ENCODE data around the gene TTC9B. TPM values are rescaled to one million over a fixed set of nuclear protein-coding genes. Genes with fewer than 3 reads are reported as not detected.

TTC9B gene
- total and polyA plus RNA-seq, 2 of the 8 experiments (the other 6 are each of a cell fraction or from before 2014, with no cell fraction given), result 0.26 TPM; not detected in 1

DNA sequence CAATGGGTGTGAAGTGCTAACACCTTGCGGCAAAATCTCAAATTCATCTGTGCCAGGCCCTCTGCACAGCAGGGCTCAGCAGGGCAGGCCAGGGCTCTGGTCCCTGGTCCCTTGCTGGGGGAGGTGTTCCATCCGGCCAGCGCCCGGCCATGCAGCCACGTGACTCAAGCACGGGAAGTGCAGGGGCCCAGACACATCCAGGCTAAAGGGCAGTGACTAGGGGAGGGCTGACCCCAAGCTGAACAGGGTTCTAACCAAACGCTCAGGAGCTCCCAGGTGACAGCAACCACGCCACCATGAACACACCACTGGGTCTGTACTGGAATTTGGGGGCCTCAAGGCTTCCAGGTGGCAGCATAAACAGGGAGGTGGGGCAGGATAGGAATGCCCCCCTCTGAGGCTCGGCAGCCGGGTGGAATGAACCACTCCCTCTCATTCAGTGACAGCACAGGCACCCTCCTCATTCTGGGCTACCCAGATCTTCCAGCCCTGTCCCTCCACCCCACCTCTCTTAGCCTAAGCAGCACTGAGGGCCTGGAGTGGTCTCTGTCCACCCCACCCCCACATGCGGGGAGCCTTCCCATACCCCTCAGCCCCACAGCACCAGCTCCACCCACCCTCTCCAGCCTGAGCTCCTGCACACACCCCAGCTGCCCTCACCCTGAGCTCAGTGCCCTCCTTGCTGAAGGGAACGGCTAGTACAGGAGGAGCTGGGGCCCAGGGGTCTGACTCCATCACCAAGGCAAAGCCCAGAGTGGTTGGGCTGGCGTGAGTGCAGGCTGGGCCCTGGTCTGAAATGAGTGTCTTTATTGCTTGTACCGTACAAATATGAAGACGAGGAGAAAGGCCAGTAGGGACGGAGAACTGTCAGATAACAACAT lies 13.6 kb upstream of the TTC9B start (continued):
- no peak for TF ChIP-seq CTBP2 (IDR thresholded peaks at IDR 0.05; ENCODE audit: borderline replicate concordance, insufficient read depth, insufficient read length, low read length)
- TF ChIP-seq, protein P1, sequence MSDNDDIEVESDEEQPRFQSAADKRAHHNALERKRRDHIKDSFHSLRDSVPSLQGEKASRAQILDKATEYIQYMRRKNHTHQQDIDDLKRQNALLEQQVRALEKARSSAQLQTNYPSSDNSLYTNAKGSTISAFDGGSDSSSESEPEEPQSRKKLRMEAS (IDR thresholded peaks at IDR 0.05), result peak; percentile 82

Measured in H1 (cell line).